Urothelium cell line (cell line): ENCODE results near the gene SETD2.
"Not testable (repeated sequence)": the region's sequence is repeated elsewhere in the genome, so short reads cannot be mapped to it uniquely, and the experiment has no call there.

Experiments used
- DNase-seq: peaks from one replicate; pipeline ENCODE4 v3.0.0; 2011; ENCODE audit warnings: low spot score, mixed read lengths
- FAIRE-seq: peaks from 2 replicates; lab custom pipeline; 2011; peaks lifted over from hg19 to GRCh38; lab: Jason Lieb, UNC

Gene SETD2

GRCh38 chr3:47108546-47108945, 55.4 kb downstream of the SETD2 start:
- no peak for FAIRE-seq
- DNase-seq: peak; percentile 14

GRCh38 chr3:47104259-47104658, 59.7 kb downstream of the SETD2 start:
- DNase-seq (no peak), FAIRE-seq (no peak)

DNA sequence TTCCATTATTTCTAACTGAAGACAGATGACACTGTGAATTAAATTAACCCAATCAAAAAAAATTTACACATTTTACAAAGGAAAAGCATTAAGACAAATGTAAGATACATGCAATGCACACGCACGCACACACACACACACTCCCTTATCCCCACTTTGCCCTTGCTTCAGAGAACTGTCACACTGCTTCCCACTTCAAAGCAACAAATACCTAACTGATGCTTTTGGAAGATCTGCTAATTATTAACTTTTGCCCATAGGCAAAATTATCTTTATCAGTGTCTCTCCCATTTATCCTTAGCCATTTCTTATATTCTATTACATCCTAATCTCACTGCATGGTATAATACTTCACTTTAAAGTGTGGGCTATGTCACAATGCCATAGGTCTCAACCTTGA, 60.3 kb downstream of the SETD2 start:
- DNase-seq (no peak), FAIRE-seq (no peak)

GRCh38 chr3:47102081-47102600, 61.8 kb downstream of the SETD2 start:
- no peak for FAIRE-seq

GRCh38 chr3:47098910-47099309, 65.0 kb downstream of the SETD2 start:
- FAIRE-seq: no peak

More at GRCh38 chr3:47102081-47102600, 61.8 kb downstream of the SETD2 start:
- DNase-seq: no peak

DNA sequence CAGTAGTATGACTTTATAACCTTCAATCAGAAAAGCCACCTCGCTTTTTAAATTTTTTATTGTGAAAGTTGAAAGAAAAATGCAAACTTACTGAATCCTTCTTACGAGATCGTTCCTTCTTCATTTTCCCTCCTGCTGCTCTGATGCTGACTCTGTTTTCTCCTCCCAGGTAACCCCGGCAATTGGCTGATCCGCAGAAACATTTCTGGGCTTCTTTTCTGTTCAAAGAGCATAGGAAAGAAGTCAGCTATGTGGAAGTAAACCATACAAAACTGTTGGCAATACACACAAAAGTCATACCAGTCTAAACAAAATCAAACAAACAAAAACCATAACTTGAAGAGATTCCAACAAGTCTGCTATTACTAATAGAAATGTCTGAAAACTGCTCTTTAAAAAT, 66.0 kb downstream of the SETD2 start:
- no peak for FAIRE-seq
- no peak for DNase-seq

More at GRCh38 chr3:47098910-47099309, 65.0 kb downstream of the SETD2 start:
- DNase-seq: no peak

- no peak for FAIRE-seq
- peak; percentile 39 for DNase-seq
Measured at GRCh38 chr3:47096959-47097358, 67.0 kb downstream of the SETD2 start.

DNA sequence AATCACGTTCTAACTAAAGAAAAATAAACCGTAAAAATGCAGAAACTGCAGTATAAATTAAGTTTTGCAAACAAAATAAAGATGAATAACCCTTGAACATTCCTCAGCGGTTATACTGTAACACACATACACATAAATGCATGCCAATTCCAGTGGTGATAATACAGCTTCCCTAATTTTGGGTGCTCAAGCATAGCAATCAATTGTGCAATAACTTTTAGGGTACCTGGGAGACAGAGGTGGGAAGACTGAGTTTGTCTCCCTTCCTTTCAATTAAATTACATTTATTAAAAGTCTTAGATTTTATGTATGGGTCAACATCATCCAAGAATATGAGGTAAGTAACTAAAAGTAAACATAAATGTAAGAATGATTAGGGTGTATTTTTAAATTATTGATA, 71.8 kb downstream of the SETD2 start:
- no peak for DNase-seq
- no peak for FAIRE-seq

DNA sequence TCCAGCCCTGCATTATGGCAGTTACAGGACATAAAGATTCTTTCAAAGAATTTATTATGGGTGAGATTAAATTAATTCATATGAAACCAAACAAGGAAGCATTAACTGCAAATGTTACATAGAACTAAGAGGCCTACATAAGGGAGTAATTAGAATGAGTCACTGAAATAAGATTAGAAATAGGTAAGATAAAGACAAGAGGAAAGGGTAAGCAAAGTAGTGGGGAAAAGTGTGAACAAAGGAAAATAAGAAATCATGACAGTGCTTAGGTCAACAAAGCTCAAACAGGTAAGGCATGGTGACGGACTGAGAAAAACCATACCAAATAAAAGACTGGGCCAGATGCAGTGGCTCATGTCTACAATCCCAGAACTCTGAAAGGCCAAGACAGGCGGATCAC, 74.3 kb downstream of the SETD2 start:
- DNase-seq (no peak), FAIRE-seq (no peak)

DNA sequence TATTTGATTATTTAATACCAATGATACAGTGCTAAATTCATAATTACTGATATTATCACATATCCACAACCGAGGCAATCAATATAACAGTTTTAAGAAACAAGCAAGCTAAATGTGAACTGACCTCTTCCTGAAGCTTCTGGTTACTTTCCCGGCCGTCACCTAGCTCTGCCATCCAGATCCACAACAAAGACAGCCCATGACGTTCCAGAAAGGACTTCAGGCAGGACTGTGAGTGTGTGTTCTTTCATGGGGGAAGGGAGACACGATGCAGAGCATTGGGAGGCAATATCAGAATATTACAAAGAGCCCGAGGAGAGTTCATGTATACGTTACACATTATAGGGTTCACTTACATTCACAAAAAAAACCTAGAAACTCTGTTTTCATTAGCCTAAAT, 77.8 kb downstream of the SETD2 start:
- FAIRE-seq: no peak

GRCh38 chr3:47083786-47084185, 80.1 kb downstream of the SETD2 start:
- FAIRE-seq: no peak

More for the DNA sequence above, 77.8 kb downstream of the SETD2 start:
- DNase-seq: no peak

GRCh38 chr3:47082519-47082918, 81.4 kb downstream of the SETD2 start:
- FAIRE-seq (no peak), DNase-seq (no peak)

More at GRCh38 chr3:47083786-47084185, 80.1 kb downstream of the SETD2 start:
- DNase-seq: no peak

- no peak for FAIRE-seq
Measured at GRCh38 chr3:47079432-47079831, 84.5 kb downstream of the SETD2 start.

DNA sequence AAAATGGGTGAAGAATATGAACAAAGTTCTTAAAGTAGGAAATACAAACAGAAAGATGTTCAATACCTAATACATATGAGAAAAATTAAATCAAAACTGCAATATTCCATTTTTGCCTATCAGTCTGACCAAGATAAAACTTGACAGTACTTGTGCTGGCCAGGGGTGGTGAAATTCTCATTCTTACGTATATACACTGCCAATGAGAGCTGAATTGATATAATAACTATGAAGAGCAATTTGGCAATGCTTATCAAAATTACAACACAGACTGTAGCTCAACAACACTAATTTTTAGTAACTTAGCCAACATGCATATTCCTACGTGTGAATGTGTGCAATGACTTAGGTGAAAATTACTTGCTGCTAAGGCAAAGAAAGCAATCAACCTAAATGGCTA, 90.2 kb downstream of the SETD2 start:
- FAIRE-seq (no peak), DNase-seq (no peak)

More at GRCh38 chr3:47079432-47079831, 84.5 kb downstream of the SETD2 start:
- DNase-seq: no peak

GRCh38 chr3:47070770-47071169, 93.1 kb downstream of the SETD2 start:
- DNase-seq: no peak
- no peak for FAIRE-seq

DNA sequence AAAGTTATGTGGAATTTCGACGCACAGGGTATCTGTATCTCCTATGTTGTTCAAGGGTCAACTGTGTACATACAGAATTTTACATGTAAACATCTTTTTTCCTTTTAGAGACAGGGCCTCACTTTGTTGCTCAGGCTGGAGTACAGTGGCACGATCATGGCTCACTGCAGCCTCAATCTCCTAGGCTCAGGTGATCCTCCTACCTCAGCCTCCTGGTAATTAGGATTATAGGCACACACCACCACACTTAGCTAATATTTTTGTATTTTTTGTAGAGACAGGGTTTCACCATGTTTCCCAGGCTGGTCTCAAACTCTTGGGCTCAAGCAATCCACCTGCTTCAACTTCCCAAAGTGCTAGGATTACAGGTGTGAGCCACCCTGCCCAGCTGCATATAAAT, 97.7 kb downstream of the SETD2 start:
- DNase-seq: not testable (repeated sequence)
- peak; percentile 23 for FAIRE-seq

DNA sequence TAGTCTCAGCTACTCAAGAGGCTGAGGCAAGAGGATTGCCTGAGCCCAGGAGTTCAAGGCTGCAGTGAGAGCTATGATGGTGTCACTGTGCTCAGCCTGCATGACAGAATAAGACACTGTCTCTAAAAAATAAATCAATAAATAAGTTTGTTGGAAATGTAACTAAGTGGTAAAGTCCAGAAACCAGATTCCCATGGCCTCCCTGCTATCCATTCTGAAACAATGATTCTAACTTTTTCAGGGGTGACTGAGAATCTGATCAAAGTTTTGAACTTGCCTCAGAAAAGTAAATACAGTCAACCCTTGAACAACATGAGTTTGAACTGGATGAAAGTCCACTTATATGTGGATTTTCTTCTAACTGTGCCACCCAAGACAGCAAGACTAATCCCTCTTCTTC, 98.2 kb downstream of the SETD2 start:
- FAIRE-seq (no peak), DNase-seq (no peak)

DNA sequence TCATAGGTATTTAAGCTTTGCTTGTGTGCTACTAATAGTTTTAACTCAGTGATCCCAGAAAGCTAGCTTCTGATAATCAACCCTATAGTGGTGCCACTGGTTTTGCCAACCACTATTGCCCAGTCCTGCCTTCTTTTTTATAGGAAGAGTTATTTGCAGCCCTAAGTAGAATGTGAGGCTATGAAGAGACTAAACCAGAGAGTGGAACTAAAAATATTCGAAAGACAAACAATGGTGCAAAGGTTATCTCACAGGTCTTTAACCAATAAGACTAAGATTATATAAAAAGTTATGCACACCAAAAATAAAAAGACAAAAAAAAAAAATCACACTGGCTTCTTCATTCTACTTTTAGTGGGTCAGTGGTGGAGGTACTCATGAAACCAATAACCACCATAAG, 98.9 kb downstream of the SETD2 start:
- no peak for FAIRE-seq
- DNase-seq: no peak

- FAIRE-seq: no peak
Measured at GRCh38 chr3:47057212-47057671, 106.7 kb downstream of the SETD2 start.

GRCh38 chr3:47056705-47057104, 107.2 kb downstream of the SETD2 start:
- DNase-seq: no peak
- FAIRE-seq: no peak

More at GRCh38 chr3:47057212-47057671, 106.7 kb downstream of the SETD2 start:
- DNase-seq: peak; percentile 6

GRCh38 chr3:47054412-47054811, 109.5 kb downstream of the SETD2 start:
- DNase-seq (no peak), FAIRE-seq (no peak)

GRCh38 chr3:47047673-47048072, 116.2 kb downstream of the SETD2 start:
- DNase-seq (no peak), FAIRE-seq (no peak)

- FAIRE-seq (no peak), DNase-seq (no peak)
Measured at GRCh38 chr3:47047069-47047468, 116.8 kb downstream of the SETD2 start.
